Endothelial cell of umbilical vein (primary cell): ENCODE results near the gene DLX3.

Experiments used
- CTCF ChIP-seq, 2 donors: IDR thresholded peaks; 1 replicate in 1 of 2; 2 replicates in 1 of 2; pipeline ENCODE4 v1.5.1; 2011; ENCODE audit warnings: low read length in 2 of 2, mild to moderate bottlenecking in 2 of 2, moderate library complexity in 2 of 2, control low read depth in 1 of 2, inconsistent platforms in 1 of 2, low read depth in 1 of 2; ENCODE audit not compliant: insufficient read depth in 1 of 2; ENCODE audit errors: extremely low read depth in 1 of 2
- EZH2 ChIP-seq: IDR thresholded peaks from 2 replicates; pipeline ENCODE4 v1.6.1; 2012; ENCODE audit warnings: borderline replicate concordance, low read depth, mild to moderate bottlenecking, moderate library complexity, low read length, inconsistent platforms; ENCODE audit not compliant: severe bottlenecking
- FOS ChIP-seq: IDR thresholded peaks from 2 replicates; pipeline ENCODE4 v1.6.1; 2011; ENCODE audit warnings: mild to moderate bottlenecking, low read length, moderate library complexity, borderline replicate concordance; ENCODE audit not compliant: insufficient read depth
- GATA2 ChIP-seq: IDR thresholded peaks from 2 replicates; pipeline ENCODE4 v1.7.0; 2011; ENCODE audit warnings: low read depth, mild to moderate bottlenecking, moderate library complexity, mixed read lengths, low read length; ENCODE audit not compliant: insufficient read length, insufficient read depth
- JUN ChIP-seq: IDR thresholded peaks from 2 replicates; pipeline ENCODE4 v1.6.1; 2011; ENCODE audit warnings: borderline replicate concordance, low read depth; ENCODE audit not compliant: insufficient read length, insufficient read depth
- MAX ChIP-seq: IDR thresholded peaks from 2 replicates; pipeline ENCODE4 v1.6.1; 2011; ENCODE audit not compliant: insufficient read depth, insufficient read length
- MYC ChIP-seq: IDR thresholded peaks from one replicate; pipeline ENCODE4 v1.6.1; 2011; ENCODE audit warnings: mild to moderate bottlenecking, low read depth, low read length
- POLR2A ChIP-seq: IDR thresholded peaks from 2 replicates; pipeline ENCODE4 v1.6.1; 2012; ENCODE audit warnings: low read depth, mild to moderate bottlenecking, control low read depth, low read length
- POLR2AphosphoS5 ChIP-seq: IDR thresholded peaks from 2 replicates; pipeline ENCODE4 v1.6.1; 2012; ENCODE audit warnings: low read depth, mild to moderate bottlenecking, control low read depth, low read length, moderate library complexity; ENCODE audit not compliant: insufficient read depth

- no peak for TF ChIP-seq MYC
- TF ChIP-seq CTCF (IDR thresholded peaks at IDR 0.05; ENCODE audit: extremely low read depth in 1 of 2, insufficient read depth in 1 of 2, low read depth in 1 of 2, low read length in 2 of 2): no peak
- TF ChIP-seq EZH2: peak; percentile 97
- no peak for TF ChIP-seq JUN
- TF ChIP-seq POLR2A: no peak
- no peak for TF ChIP-seq MAX
- no peak for TF ChIP-seq FOS
- TF ChIP-seq POLR2AphosphoS5: no peak
- TF ChIP-seq GATA2: no peak
These were observed 30.1 kb downstream of the DLX3 start for GRCh38 chr17:49964769-49965523.
